ENCODE data around the gene LRRC4B.
A peak's percentile ranks its signal among the peaks of the same experiment; 100 is the strongest.

The LRRC4B gene

GRCh38 chr19:50480281-50481111, 87.7 kb downstream of the LRRC4B start:
- CTCF ChIA-PET: interaction anchor here (0.6 kb wide), 1 partner anchor 225 kb away, joined by 3 read pairs; no protein-coding TSS in a partner anchor
- no peak for TF ChIP-seq CTCF (conservative IDR thresholded peaks at IDR 0.05; ENCODE audit: low read depth)
- POLR2A ChIA-PET (ENCODE audit: low non-redundant PET): no interaction called here
- DNase-seq (ENCODE audit: low spot score): no peak
- no peak overlapping the region for H3K27ac ChIP-seq

GRCh38 chr19:50479761-50480251, 88.4 kb downstream of the LRRC4B start:
- no peak overlapping the region for H3K27ac ChIP-seq
- no peak for TF ChIP-seq CTCF (conservative IDR thresholded peaks at IDR 0.05; ENCODE audit: low read depth)
- ChIA-PET CTCF (no interaction called here), POLR2A (ENCODE audit: low non-redundant PET) (no interaction called here)
- no peak for DNase-seq (ENCODE audit: low spot score)

GRCh38 chr19:50478901-50479715, 89.1 kb downstream of the LRRC4B start:
- no peak overlapping the region for H3K27ac ChIP-seq
- POLR2A ChIA-PET (ENCODE audit: low non-redundant PET): no interaction called here
- CTCF ChIA-PET: interaction anchor here (0.7 to 1.1 kb wide), 2 partner anchors 122 to 331 kb away, joined by 3 to 5 read pairs; no protein-coding TSS in a partner anchor
- peak; percentile 15 for DNase-seq (ENCODE audit: low spot score)
- TF ChIP-seq CTCF (conservative IDR thresholded peaks at IDR 0.05; ENCODE audit: low read depth): peak; percentile 48; the same call in 1 of the 2 replicates

GRCh38 chr19:50477751-50478515, 90.3 kb downstream of the LRRC4B start:
- CTCF ChIA-PET: interaction anchor here (0.5 kb wide), 1 partner anchor 109 kb away, joined by 4 read pairs; no protein-coding TSS in a partner anchor
- no peak overlapping the region for H3K27ac ChIP-seq
- POLR2A ChIA-PET (ENCODE audit: low non-redundant PET): no interaction called here
- no peak for TF ChIP-seq CTCF (conservative IDR thresholded peaks at IDR 0.05; ENCODE audit: low read depth)
- no peak for DNase-seq (ENCODE audit: low spot score)

GRCh38 chr19:50476907-50477238, 91.4 kb downstream of the LRRC4B start:
- ChIA-PET CTCF (interaction anchor here (0.6 kb wide), 1 partner anchor 167 kb away, joined by 4 read pairs; no protein-coding TSS in a partner anchor), POLR2A (ENCODE audit: low non-redundant PET) (no interaction called here)
- DNase-seq (ENCODE audit: low spot score): no peak
- H3K27ac ChIP-seq: peak overlapping the region; percentile 79
- no peak for TF ChIP-seq CTCF (conservative IDR thresholded peaks at IDR 0.05; ENCODE audit: low read depth)

Measured in RWPE1 (cell line).